ENCODE results near the gene FADS1.

Gene FADS1

DNA sequence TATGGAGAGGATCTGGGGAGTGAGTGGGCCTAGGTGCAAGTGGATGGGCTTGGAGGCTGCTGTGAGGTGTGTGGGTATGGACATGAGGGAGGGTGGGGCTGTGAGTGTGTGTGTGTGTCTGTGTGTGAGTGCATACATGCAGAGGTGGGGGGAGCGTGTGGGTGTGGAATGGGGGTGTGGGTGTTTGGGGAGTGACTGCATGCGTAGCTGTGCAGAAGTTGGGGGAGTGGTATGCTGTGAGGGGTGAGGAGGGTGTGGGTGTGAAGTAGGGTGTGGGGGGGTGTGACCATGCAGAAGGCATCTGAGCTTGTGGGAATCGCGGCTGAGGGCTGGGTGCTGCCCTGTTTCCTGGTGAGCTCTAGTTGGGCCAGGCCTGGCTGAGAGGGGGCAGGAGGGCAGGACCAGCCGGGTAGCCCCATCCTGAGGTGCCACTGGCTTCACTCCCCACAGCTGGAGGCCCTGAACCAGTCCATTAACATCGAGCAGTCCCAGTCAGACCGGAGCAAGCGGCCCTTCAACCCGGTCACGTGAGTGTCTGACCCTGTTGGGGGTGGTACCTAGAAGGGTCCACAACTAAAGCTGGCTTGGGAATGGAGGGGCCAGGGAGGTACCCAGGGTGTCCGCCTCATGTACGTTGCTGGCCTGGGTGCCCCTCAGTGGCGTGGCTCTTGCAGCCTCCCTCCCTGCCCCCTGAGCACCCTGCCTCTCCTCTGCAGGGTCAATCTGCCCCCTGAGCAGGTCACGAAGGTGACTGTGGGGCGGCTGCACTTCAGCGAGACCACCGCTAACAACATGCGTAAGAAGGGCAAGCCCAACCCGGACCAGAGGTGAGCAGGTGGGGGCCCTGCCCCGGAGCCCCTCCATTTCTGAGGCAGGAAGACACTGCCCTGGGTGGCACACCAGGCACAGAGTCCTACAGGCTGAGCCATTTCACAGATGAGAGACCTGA is 40.9 kb downstream of the FADS1 start:
- no peak for DNase-seq

DNA sequence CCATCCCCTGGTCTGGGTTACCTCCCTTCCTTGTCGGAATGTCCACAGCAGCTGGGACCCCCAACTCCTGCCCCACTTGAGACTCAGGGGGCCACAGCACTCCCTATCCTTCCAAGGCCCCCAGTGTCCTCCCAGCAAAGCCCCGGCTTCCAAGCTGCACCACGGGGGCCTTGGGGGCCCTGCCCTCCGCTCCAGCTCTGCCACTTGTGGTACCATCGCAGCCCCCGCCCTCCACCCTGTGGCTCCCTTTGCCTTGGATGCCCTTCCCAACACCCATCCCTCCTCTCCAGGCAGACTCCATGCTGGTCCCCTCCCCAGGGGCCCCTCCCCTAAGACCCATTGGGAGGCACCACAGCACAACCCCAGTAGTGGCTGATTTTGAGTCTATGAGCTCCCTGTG is 41.7 kb downstream of the FADS1 start:
- no peak for DNase-seq

DNA sequence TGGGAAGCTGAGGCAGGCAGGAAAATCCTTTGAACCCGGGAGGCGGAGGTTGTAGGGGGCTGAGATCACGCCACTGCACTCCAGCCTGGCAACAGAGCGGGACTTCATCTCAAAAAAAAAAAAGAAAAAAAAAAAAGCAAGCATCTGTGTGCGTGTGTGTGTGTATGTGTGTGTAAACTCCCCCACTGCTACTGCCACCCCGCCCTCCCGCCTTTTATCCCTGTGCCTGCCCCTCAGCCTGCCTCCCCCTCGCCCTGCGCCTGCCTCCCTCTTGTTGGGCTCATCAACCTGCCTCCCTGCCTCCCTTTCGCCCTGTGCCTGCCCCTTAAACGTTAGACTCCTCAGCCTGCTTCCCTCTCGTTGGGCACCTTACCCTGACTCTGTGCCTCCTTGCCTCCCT is 42.4 kb downstream of the FADS1 start:
- DNase-seq = no peak

DNA sequence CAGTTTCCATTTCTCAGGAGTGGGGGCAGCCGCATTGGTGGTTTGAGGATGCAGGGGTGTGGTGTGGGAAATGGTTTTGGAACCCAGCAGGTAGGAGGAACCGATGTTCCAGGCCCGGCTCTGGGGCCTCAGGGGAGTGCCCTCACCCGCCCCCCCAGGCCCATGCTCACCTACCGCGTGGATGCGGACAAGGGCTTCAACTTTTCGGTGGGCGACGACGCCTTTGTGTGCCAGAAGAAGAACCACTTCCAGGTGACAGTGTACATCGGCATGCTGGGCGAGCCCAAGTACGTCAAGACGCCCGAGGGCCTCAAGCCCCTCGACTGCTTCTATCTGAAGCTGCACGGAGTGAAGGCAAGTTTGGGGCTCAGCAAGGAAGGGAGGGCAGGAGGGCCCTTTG is 43.0 kb downstream of the FADS1 start:
- no peak for DNase-seq

DNA sequence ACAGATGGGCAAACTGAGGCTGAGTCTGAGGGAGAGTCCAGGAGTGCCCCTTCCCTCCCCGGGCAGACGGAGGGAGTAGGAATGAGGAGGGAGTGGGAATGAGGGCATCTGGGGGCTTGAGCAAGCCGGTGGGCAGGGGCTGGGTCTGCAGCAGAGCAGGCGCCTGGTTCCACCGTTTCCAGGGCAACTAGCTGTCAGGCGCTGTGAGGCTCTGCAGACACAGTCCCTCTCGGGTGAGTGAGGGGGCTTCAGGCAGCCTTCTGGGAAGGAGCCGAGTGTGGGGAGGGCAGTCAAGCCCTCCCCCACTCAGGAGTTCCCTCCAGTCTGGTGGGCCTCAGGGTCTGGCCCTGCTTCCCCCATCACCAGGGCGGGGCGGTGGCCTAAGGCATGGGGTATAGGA is 43.4 kb downstream of the FADS1 start:
- no peak for DNase-seq

DNA sequence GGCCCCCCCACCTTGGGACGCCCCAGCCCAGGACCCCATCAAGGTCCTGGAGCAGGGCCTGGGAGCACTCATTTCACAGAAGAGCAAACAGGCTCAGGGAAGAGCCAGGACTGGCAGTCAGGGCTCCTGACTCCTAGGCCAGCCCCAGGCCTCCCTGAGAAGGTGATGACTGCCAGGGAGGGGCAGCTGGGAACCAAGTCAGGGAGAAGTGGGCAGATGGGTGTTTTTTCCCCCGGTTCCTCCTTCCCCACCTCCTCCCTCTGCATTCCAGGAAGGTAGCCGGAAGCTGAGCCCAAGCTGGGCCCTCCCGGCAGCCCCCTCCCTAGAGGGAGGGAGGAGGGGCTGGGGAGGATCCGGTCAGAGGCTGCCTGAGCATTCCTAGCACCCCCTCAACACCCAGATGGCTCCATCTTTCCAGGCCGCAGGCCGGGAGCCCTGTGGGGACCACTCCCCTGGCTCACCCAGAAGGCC is 44.8 kb downstream of the FADS1 start:
- no peak for DNase-seq

DNA sequence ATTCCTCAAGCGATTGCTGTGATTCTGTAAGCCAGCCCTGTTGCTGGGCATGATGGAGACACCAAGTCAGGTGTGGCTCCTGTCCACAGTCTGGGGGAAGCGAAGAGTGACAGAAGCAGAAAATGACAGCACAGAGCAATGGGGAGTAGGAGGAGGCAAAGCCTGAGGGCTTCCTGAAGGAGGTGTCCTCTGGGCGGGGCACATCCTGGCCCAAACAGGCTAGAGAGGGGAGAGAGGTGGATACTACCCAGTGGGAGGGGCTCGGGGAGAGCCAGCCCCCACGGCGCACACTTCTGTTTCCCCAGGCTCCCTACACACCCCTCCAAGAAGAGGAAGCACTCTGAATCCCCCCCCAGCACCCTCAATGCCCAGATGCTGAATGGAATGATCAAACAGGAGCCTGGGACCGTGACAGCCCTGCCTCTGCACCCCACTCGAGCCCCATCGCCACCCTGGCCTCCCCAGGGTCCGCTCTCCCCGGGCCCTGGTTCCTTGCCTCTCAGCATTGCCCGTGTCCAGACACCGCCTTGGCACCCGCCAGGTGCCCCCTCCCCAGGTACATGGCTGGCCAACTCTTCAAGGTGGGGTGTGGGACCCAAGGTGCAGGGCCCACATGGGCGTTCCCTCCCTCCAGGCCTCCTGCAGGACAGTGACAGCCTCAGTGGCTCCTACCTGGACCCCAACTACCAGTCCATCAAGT is 45.5 kb downstream of the FADS1 start:
- DNase-seq = no peak

DNA sequence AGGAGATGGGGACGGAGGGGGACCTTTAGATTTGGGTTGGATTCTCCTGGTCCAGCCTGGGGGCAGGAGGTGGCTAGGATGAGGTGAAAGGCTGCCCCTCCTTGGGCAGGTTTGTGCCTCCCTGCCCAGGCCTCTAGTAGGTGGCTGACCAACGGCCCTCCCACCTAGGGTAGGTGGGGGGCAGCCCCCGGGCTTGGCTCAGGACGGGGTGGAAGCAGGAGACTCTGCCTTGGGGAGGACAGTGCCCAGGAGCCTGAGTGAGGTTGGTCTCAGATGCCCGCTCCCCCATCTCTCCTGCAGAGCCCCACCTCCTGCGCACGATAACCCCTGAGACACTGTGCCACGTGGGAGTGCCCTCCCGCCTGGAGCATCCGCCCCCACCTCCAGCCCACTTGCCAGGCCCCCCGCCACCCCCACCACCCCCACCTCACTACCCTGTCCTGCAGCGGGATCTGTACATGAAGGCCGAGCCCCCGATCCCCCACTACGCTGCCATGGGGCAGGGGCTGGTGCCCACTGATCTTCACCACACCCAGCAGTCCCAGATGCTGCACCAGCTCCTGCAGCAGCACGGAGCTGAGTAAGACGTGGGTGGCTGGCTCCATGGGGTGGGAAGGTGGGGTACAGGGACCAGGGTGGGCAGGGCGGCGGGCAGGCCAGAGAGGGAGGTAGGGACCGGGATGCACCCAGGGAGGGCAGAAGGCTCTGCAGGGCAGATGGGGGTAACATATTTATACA is 46.7 kb downstream of the FADS1 start:
- DNase-seq = no peak

DNA sequence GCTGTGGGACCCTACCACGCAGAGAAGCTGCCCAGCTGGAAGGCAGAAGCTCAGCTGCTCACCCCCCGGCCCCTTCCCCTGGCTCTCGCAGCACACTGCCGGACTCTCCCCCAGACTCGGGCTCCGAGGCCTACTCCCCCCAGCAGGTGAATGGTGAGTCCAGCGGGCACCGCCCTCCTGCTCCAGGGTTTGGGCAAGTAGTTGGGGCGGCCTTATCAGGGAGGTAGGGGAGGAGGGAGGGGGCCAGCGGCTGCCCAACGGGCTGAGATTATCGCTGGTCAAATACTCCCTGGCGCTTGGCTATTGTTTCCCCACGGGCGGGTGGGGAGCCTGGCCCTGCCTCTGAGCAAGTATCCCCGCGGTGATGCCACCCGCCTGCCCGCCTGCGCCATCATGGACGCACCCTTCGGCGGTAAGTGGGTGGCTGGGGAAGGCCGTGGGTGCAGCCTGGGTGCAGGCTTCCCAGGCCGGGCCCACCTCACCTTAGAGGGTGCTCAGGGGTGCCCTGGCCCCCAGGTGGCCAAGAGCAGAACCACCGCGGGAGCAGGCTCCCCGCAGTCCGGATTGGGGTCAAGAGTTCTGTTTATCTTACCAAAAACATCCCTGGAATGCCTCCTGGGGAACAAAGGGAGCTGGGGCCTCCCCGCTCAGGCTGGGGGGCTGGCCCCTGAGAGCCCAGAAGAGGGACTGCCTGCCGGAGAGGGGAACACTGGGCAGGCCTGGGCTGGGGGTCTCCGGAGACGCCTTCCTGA is 47.5 kb downstream of the FADS1 start:
- DNase-seq = no peak

DNA sequence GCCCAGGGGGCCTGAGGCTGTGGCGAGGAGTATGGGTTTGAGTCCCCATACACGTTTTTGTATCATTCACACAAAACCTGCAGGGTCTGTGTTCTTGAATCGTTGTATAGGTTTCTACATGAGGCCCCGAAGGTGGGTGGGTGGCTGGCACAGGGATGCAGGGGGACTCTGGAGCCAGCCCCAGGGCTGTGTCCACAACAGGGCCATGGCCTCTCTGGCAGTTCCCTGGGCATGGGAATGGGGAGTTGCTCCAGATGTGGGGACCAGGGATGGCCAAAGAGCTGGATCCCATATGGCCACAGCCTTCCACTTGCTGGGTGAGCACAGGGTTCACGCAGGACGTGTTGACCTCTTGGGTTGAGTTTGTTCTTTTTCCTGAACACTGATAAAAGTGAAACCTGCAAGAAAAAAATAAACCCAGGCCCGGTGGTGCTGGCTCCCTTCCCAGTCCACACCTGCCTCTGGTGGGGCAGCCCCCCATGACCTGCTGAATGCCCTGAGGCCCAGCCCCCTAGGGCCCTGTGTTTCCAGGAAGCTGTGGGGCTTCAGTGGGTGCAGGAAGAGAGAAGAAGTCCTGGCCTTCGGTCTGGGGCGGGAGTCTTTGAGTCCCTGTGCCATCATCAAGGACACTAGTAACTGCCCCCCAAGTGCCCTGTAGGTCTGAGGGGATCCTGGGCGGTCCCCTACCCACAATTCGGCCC is 48.3 kb downstream of the FADS1 start:
- no peak for DNase-seq

DNA sequence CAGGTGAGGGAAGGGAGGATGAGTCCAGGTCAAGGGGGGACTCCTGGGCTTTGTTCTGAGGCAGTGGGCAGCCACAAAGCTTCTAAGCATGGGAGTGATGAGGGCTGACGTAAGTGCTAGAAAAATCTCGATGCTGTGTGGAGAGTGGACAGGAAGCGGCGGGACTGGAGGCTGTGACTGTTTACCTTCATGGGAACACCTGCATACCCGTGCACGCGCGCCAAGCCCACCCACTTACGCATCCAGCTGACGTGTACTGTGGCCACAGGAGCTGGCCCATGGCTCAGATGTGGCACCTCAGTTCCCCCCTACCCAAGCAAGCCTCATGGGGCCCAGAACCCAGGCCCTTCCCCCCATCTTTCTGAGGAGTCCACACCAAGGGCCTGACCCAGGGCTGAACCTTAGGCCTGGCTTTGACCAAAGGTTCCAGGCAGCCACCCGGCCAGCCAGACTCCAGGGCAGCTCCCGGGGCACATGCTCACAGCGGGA is 50.4 kb downstream of the FADS1 start:
- no peak for DNase-seq

DNA sequence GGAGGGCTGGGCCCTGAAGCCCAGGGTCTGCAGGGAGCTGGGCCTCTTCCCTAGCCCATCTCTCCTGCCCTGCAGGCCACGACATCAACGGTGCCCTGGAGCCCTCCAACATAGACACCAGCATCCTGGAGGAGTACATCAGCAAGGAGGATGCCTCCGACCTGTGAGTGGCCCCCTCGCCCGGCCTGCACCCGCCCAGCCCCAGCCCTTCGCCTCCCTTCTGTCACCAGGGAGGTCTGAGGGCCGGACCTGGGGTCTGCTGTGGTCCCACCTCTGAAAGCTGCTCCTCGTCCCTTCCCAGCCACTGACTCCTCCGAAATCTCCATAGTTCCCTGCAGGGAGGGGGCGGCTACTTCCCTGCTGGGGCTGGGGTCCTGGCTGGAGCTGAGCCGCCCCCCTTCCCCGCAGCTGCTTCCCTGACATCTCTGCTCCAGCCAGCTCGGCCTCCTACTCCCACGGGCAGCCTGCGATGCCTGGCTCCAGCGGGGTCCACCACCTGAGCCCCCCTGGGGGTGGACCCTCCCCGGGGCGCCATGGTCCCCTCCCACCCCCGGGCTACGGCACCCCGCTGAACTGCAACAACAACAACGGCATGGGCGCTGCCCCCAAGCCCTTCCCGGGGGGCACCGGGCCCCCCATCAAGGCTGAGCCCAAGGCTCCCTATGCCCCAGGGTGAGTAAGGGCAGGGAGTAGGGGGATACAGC is 51.1 kb downstream of the FADS1 start:
- DNase-seq = no peak

DNA sequence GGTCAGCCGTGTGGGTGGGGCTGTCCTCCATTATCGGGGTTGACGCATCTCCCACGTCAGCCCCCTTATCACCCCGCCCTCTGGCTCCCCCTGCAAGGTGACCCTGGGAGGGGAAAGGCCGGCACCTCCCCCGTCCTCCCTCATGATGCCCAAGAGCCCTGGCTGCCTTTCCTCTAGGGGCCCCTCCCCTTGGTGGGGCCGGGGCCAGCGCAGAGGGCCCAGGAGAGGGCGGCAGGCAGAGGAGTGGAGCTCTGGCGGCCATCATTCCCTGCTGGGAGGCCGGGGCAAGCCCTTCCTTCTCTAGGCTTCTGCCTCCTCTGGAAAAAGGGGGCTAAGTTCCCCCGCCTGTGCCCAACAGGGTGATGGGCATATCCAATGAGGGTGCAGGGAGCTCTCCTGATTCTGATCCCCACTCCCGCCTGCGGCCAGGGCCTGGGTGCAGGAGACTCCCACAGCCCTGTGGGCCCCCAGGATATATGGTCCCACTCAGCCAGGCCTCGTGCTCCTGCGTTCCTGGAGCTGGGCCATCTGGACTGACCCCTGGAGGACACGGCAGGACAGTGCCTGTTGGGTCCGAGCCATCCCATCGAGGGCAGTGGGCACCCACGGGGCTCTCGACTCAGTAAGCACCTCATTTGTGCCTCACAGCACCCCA is 52.1 kb downstream of the FADS1 start:
- DNase-seq = no peak

DNA sequence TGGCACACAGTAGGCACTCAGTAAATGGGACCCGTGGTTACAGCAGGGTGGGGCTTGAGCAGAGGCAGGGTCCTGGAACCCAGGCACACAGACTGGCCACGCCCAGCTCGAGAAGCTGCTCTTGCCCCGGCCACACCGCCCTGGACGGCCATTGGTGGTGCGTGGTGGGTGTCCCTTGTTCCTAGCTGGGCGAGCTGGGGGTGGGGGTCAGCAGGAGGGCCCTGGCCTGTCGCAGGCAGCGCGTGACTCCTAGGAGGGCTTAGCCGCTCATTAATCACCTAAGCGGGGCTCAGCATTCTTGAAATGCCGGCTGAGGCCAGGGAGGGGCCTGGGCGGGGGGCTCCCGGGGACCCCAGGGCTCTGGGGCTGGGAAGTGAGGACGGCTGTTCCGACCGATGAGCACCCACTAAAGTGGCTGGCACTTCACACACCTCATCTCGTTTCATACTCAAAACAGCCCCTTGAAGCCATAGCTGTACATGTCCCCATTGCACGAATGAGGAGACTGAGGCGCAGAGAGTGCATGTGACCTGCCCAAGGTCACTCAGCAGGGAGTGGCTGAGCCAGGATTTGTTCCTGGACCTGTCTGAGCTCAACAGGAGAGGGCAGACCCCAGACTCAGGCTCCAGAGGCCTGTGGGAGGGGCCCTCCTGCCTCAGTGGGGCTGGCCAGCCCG is 52.7 kb downstream of the FADS1 start:
- no peak for DNase-seq

DNA sequence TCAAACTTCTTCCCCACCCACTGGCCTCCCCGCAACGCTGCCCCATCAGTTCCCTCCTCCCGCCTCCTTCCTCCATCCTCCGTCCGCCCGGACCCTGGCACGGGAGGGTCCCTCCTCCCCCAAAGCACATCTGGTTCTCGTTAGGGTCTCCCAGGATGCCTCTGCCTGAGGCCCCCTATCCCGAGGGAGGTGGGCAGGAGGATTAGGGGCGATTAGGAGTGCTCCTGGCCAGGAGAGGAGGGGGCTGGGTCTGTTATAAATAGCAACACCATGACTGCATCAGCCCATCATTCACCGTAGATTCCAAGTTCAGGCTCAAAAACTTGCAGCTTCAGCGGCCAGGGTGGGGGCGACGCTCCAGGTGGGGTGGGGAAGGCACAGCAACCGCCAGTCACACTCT is 54.0 kb downstream of the FADS1 start:
- DNase-seq = no peak

DNA sequence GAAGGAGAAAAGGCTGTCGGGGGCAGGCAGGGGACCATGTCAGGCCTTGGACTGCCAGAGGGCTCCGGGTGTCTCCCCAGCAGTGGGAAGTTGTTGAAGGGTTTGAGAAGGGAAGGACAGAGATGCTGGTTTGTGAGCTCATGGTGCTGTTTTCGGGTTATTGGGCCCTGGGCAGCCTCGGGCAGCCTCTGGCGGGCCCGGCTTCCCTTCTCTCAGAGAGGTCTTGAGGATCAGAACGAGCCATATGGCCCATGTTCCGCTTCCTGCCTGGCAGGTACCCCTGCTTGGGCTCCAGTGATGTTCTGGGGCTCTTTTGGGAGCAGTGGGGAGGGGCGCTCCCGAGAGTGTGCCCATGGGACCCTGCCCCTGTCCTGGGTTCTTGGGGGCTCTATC is 54.6 kb downstream of the FADS1 start:
- DNase-seq = no peak

DNA sequence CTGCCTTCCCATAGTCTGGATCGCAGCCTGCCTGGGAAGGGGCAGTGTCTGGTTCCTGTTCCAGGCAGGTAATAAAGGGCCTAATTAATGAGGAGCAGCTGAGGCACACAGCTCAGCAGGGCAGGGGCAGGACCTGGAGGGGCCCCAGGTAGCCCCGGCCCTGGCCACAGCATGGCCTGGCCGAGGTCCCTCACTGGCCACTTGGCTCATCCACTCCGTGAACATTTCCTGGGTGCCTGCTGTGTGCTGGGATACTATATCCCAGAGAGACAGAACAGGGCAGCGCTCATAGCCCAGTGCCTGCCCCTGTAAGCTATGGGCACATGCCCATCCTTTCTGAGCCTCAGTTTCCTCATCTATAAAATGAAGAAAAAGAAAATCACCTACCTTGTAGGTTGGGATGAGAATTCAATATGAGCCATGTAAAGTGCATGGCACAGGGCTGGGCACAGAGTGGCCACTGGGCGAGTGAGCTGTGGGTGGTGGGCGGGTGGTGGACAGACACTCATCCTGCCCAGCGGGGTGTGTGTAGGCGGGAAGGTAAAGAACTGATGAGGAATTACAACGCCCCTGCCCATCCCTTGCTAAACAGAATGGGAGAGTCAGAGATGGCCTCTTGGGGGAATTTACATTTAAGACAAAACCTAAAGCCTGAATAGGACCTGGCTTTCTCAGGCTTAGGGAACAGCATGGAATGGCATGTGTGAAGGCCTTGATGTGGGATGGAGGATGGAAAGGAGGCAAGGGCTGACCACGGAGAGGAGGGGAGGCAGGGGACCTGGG is 55.2 kb downstream of the FADS1 start:
- no peak for DNase-seq

DNA sequence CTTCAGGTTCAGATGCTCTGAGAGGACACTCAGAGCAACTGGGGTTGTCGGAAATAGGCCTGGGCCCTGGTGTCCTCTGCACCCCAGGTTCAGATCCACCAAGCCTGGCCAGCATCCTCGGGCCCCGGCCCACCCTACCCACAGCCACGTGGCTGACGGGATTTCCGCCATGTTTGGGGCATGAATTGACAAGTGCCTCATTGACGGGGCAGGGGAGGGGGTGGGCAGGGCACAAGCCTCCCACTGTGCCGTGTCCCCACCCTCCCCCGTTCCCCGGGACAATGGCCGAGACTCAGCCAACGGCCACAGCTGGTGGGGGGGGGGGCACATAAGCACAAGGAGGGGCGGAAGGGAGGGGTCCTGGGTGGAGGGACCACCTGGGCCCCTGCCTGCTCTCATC is 55.9 kb downstream of the FADS1 start:
- DNase-seq = no peak

DNA sequence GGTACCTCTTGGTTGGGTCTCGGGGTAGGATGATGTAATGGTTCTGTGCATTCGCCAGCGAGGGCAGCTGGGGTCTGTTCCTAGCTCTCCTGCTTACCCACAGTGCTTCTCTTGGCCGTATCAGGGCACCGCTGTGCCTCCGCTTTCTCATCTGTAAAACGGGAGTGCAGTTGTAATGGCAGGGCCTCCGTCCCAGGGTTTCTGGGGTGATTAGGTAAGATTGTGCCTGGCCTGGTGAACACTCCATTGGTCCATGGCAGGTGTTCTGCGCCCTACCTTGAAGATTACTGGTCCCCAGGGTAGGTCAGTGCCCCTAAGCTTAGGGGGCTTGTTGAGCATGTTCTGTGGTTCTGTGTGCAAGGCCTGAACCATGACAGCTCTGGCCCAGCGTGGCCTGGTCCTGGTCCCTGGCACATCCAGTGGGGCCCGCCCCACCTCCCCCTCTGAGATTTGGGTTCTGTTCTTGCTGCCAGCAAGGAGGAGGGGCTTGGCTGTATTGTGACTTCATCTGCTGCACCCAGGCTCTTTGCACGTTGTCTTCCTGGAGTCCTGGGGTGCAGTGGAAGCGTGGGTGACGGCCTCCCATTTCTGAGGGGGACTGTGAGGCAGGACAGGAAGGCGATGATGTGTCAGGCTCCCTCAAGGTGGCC is 59.5 kb downstream of the FADS1 start:
- no peak for DNase-seq

All from right forelimb (tissue), 1 donor.